ENCODE results near the gene IFT81. TPM values are rescaled to one million over a fixed set of nuclear protein-coding genes. Genes with fewer than 3 reads are reported as not detected.

IFT81 gene
- total and polyA plus RNA-seq, 2 of the 13 experiments (the other 11 are each of a cell fraction or from before 2014, with no cell fraction given) = 4.2 to 13.0 TPM

DNA sequence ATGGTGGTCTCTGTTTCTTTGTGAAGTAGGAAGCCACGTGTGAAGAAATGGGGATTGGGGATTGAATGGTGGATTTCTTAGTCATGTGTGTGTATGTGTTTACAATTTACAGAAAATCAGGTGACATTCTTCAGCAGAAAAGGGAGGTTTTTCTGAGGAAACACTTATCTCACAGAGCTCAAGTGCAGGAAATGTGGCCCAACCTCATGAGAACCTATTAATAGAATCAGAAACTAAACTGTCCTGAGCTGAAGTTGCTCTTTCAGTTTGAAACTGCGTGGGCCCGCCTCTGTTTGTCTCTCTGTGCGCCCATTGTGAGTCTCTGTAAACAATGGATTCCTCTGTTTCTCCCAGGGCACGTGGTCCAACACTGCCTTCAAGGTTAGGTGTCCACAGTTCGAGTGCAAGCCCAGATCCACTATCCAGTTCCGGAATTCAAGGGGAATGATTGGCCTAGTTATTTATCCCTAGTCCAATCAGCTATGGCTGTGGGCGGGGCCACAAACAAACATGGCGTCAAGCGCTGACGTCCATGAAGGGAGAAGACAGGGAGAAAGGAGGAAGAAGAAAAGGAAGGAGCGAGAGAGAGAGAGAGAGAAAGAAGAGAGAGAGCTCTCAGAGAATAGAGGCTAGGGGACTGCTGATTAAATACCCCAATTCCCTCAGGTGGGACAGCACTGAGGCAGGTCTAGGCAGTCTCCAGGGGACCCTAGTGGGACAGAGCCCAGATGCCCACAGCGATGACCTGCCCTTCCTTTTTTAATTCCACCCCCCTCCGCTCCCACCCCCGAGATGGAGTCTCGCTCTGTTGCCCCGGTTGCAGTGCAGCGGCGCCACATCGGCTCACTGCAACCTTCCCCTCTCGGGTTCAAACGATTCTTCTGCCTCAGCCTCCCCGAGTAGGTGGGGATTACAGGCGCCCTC lies 44.4 kb upstream of the IFT81 start (continued):
- TF ChIP-seq, protein P1, sequence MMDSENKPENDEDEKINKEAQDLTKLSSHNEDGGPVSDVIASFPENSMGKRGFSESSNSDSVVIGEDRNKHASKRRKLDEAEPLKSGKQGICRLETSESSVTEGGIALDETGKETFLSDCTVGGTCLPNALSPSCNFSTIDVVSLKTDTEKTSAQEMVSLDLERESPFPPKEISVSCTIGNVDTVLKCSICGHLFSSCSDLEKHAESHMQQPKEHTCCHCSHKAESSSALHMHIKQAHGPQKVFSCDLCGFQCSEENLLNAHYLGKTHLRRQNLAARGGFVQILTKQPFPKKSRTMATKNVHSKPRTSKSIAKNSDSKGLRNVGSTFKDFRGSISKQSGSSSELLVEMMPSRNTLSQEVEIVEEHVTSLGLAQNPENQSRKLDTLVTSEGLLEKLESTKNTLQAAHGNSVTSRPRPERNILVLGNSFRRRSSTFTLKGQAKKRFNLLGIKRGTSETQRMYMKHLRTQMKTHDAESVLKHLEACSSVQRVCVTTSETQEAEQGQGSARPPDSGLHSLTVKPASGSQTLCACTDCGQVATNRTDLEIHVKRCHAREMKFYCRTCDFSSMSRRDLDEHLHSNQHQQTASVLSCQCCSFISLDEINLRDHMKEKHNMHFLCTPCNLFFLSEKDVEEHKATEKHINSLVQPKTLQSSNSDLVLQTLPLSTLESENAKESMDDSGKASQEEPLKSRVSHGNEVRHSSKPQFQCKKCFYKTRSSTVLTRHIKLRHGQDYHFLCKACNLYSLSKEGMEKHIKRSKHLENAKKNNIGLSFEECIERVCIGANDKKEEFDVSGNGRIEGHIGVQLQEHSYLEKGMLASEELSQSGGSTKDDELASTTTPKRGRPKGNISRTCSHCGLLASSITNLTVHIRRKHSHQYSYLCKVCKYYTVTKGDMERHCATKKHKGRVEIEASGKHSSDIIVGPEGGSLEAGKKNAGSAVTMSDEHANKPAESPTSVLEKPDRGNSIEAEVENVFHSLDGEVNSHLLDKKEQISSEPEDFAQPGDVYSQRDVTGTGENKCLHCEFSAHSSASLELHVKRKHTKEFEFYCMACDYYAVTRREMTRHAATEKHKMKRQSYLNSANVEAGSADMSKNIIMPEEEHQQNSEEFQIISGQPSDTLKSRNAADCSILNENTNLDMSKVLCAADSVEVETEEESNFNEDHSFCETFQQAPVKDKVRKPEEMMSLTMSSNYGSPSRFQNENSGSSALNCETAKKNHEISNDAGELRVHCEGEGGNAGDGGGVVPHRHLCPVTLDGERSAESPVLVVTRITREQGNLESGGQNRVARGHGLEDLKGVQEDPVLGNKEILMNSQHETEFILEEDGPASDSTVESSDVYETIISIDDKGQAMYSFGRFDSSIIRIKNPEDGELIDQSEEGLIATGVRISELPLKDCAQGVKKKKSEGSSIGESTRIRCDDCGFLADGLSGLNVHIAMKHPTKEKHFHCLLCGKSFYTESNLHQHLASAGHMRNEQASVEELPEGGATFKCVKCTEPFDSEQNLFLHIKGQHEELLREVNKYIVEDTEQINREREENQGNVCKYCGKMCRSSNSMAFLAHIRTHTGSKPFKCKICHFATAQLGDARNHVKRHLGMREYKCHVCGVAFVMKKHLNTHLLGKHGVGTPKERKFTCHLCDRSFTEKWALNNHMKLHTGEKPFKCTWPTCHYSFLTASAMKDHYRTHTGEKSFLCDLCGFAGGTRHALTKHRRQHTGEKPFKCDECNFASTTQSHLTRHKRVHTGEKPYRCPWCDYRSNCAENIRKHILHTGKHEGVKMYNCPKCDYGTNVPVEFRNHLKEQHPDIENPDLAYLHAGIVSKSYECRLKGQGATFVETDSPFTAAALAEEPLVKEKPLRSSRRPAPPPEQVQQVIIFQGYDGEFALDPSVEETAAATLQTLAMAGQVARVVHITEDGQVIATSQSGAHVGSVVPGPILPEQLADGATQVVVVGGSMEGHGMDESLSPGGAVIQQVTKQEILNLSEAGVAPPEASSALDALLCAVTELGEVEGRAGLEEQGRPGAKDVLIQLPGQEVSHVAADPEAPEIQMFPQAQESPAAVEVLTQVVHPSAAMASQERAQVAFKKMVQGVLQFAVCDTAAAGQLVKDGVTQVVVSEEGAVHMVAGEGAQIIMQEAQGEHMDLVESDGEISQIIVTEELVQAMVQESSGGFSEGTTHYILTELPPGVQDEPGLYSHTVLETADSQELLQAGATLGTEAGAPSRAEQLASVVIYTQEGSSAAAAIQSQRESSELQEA (CRISPR knock-in tag; IDR thresholded peaks at IDR 0.05; ENCODE audit: not compliant biosample characterization) = no peak
- TF ChIP-seq MTF2 (CRISPR knock-in tag; IDR thresholded peaks at IDR 0.05; ENCODE audit: borderline replicate concordance) = no peak
- no peak for TF ChIP-seq FOSL1 (CRISPR knock-in tag; IDR thresholded peaks at IDR 0.05; ENCODE audit: borderline replicate concordance)
- no peak for TF ChIP-seq ZFP1 (CRISPR knock-in tag; IDR thresholded peaks at IDR 0.05)
- no peak for TF ChIP-seq ZNF724P (CRISPR knock-in tag; IDR thresholded peaks at IDR 0.05; ENCODE audit: borderline replicate concordance)
- TF ChIP-seq ZNF850 (CRISPR knock-in tag; conservative IDR thresholded peaks at IDR 0.05) = no peak
- peak; percentile 89 for TF ChIP-seq POGZ (CRISPR knock-in tag; IDR thresholded peaks at IDR 0.05)
- TF ChIP-seq, protein P2, sequence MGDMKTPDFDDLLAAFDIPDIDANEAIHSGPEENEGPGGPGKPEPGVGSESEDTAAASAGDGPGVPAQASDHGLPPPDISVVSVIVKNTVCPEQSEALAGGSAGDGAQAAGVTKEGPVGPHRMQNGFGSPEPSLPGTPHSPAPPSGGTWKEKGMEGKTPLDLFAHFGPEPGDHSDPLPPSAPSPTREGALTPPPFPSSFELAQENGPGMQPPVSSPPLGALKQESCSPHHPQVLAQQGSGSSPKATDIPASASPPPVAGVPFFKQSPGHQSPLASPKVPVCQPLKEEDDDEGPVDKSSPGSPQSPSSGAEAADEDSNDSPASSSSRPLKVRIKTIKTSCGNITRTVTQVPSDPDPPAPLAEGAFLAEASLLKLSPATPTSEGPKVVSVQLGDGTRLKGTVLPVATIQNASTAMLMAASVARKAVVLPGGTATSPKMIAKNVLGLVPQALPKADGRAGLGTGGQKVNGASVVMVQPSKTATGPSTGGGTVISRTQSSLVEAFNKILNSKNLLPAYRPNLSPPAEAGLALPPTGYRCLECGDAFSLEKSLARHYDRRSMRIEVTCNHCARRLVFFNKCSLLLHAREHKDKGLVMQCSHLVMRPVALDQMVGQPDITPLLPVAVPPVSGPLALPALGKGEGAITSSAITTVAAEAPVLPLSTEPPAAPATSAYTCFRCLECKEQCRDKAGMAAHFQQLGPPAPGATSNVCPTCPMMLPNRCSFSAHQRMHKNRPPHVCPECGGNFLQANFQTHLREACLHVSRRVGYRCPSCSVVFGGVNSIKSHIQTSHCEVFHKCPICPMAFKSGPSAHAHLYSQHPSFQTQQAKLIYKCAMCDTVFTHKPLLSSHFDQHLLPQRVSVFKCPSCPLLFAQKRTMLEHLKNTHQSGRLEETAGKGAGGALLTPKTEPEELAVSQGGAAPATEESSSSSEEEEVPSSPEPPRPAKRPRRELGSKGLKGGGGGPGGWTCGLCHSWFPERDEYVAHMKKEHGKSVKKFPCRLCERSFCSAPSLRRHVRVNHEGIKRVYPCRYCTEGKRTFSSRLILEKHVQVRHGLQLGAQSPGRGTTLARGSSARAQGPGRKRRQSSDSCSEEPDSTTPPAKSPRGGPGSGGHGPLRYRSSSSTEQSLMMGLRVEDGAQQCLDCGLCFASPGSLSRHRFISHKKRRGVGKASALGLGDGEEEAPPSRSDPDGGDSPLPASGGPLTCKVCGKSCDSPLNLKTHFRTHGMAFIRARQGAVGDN (CRISPR knock-in tag; IDR thresholded peaks at IDR 0.05) = peak; percentile 58
- peak; percentile 48; the same call in 1 of the 2 replicates for TF ChIP-seq ISL2 (CRISPR knock-in tag; IDR thresholded peaks at IDR 0.05)
- TF ChIP-seq NR2F1 (CRISPR knock-in tag; IDR thresholded peaks at IDR 0.05) = no peak
- TF ChIP-seq NRL (CRISPR knock-in tag; IDR thresholded peaks at IDR 0.05; ENCODE audit: borderline replicate concordance) = no peak
- TF ChIP-seq, protein P3, sequence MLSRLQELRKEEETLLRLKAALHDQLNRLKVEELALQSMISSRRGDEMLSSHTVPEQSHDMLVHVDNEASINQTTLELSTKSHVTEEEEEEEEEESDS (CRISPR knock-in tag; IDR thresholded peaks at IDR 0.05; ENCODE audit: borderline replicate concordance) = 0 out of 2 replicates have a peak, but pooled peaks have one; percentile 73
- no peak for TF ChIP-seq ZNF672 (CRISPR knock-in tag; IDR thresholded peaks at IDR 0.05)
- TF ChIP-seq ZNF644 (CRISPR knock-in tag; IDR thresholded peaks at IDR 0.05; ENCODE audit: low read depth) = peak; percentile 72
- no peak for TF ChIP-seq MED13 (CRISPR knock-in tag; IDR thresholded peaks at IDR 0.05)
- peak; percentile 66; the same call in 1 of the 2 replicates for TF ChIP-seq MIER2 (CRISPR knock-in tag; IDR thresholded peaks at IDR 0.05)
- TF ChIP-seq RBFOX2 (IDR thresholded peaks at IDR 0.05; ENCODE audit: low read depth, low read length) = no peak

All from HepG2 (cell line).